GM18517 (cell line): ENCODE results near the gene CIT.

Source experiments
- ATAC-seq: cut with Tn5 transposase; IDR thresholded peaks from one replicate; pipeline ENCODE4 v1.9.1; 2021; ENCODE audit warnings: mild to moderate bottlenecking, moderate library complexity; ENCODE audit not compliant: unreplicated experiment

Gene CIT

GRCh38 chr12:119808441-119808840, 68.7 kb downstream of the CIT start:
- ATAC-seq, result no peak

DNA sequence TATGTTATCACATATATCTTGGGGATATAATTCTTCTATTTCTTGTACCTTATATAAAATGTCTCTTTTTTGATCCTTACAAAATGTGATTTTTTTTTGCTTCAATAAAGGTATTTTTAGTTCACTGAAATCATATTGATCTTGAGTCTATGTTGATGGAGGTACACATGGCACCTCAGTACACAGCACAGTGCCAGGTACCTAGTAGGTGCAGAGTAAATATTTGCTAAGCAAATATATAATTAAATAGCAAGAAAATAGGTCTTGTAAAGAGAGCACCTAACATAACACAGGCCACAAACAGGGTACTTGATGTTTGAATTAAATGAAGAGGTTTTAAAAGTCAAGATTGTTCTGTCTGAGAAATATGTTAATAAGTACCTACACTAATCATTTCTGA, 69.7 kb downstream of the CIT start:
- ATAC-seq, result no peak

DNA sequence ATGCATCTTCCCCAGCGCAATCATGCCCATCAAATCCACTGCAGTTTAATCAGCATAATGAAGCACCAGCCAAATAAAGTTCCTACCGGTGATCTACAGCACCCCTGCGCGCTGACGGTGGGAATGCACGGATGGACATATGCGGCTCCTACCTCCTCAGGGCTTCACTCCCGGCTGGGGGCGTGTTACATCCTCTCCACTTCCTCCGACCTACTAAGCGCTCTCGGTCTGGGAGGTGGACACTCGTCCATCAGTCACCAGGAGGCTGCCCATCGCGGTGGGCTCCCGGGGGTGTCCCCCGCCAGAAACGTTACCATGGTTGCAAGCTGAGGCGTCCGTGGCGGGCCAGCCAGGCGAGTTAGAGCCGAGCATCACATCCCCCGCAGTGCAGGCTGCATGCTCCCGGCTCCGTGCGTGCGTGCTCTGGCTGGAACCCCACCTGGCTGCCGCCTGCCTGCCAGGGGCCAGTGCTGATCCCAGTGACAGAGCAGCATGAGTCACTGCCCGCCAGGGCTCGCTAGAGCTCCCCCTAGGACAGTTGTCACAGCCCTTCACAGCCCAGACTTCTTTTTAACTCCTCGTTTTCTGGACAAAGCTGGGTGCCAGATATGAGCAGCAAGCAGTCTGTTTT, 73.0 kb downstream of the CIT start:
- no peak for ATAC-seq

DNA sequence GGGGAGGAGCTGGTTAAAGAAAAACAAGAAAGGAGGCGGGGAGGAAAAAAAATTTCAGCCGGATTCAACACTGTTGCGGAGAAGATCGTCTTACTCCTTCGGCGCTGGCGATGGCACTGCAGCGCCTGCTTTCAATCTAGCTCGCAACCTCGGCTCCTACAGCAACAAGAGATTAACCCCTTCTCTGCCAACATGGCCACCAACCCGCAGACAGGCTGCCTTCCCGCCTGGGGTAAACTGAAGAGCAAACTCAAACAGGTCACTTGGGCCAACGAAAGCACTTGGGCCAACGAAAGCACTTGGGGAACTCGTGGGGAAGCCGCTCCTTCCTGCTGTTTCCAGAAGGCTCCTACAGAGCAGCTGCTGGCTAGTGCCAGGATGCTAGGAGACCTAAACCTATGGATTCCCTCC, 73.7 kb downstream of the CIT start:
- ATAC-seq, result no peak

DNA sequence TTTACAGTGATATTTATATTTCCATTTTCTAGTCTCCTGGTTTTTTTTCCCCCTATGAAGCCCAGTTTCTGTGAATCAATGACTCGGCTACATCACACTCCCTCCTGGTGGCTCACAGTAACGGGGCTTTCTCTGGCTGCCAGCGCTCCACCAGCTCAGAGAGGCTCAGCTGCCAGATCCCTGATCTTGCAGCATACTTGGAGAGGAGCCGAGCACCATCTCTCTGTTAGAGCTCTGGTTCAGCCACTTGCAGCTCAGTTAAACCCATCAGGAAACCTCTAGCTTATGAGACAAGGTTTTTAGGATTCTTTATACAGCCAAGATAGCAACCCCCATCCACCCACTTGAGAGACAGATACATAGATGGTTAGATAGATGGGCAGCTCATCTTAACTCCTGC, 74.6 kb downstream of the CIT start:
- no peak for ATAC-seq

DNA sequence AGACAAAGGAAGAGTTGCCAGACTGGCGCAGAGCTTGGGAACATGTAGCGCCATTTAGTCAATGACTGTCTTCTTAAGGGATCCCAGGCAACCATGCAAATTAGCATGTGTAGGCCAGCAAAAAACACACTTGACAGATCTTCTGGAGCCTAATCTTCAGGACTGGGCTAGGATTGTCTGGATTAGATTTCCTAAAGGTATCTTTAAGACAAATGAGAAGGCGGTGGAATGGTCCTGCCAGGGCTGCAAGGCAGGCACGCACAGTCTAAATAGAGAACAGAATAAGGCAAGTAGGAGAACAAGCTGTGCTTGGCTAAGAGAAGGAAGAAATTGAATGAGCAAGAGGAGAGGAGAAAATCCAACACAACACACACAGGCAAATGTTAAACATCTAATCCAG, 80.0 kb downstream of the CIT start:
- no peak for ATAC-seq

GRCh38 chr12:119796292-119796691, 80.8 kb downstream of the CIT start:
- ATAC-seq, result no peak

- ATAC-seq, result no peak
These were observed 85.7 kb downstream of the CIT start for GRCh38 chr12:119791453-119791852.

GRCh38 chr12:119788786-119789185, 88.3 kb downstream of the CIT start:
- no peak for ATAC-seq

DNA sequence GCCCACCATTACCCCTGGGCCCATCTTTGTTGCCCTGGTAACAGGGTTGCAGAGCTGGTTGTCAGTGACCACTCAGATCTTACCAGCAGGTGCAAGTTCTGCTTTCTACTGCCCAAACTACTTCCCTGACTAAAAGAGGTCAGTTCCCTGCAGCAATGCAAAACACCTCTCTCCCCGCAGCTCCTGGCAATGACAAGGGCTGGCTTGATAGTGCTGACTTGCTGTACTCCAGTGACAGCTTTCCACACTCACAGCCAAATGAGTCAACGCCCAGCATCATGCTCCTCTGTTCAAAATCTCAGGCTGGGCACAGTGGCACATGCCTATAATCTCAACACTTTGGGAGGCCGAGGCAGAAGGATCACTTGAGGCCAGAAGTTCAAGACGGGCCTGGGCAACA, 90.6 kb downstream of the CIT start:
- ATAC-seq, result no peak

- no peak for ATAC-seq
These were observed 92.4 kb downstream of the CIT start for GRCh38 chr12:119784673-119785072.

DNA sequence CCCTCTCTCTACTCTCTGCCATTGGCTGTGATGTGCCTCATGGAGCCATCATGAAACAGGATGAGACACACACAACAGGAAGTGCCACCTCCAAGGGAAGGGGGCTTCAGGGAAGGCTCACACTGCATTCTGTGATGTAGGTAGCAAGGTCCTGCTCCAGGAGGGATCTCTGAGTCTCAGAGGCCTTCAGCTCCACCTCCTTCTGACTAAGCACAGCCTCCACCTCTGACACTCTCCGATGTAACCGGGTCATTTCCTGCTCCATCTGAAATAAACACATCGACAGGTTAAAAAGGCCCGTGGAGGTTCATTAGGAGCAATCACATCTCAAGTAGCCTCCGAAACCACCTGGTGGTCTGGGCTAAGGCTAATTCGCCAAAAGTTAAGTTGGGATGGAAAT, 93.3 kb downstream of the CIT start:
- no peak for ATAC-seq

GRCh38 chr12:119781804-119782203, 95.3 kb downstream of the CIT start:
- ATAC-seq, result no peak

DNA sequence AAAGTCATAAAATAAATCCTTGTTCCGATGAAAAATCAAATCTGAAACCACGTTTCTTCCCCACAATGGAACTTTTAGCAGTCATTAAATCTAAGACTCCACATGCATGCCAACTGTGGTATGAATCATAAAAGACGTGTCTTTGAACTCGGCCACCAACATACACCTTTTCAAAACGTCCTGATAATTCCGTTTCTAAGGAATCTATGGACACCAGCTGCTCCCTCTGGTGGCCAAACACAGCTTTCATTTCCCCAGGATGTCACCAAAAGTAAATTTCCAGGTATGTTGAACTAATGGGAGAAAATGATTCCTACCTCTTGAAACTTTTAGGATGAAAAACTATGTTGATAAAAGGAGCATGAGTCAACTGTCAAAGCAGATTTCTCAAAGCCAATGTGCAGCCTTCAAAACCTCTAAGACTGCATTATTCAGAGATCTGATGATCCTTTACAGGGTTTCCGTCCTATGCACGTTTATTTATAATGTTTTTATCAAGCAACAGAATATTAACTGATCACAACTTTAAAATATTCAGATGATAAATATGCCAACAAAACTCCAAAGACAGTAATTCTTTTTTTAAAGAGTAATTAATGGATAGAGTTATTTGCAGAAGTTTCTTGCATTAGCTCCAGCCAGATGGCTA, 96.2 kb downstream of the CIT start:
- ATAC-seq, result no peak

GRCh38 chr12:119775246-119775895, 101.7 kb downstream of the CIT start:
- ATAC-seq, result no peak

GRCh38 chr12:119772431-119772830, 104.7 kb downstream of the CIT start:
- ATAC-seq, result no peak

- ATAC-seq, result no peak
These were observed 107.0 kb downstream of the CIT start for GRCh38 chr12:119770146-119770545.

DNA sequence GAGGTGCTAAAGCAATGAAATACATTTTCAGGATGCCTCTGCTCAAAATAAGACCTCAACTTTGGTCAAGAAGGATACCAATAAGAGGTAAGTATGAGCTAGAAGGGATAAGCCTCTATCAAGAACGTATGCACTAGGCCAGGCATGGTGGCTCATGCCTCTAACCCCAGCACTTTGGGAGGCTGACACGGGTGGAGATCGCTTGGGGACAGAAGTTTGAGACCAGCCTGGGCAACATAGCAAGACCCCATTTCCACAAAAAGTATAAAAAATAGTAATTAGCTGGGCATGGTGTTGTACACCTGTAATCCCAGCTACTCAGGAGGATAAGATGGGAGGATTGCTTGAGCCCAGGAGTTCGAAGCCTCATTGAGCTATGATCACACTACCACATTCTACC, 114.5 kb downstream of the CIT start:
- ATAC-seq, result no peak

- no peak for ATAC-seq
These were observed 118.4 kb downstream of the CIT start for GRCh38 chr12:119758722-119759121.

DNA sequence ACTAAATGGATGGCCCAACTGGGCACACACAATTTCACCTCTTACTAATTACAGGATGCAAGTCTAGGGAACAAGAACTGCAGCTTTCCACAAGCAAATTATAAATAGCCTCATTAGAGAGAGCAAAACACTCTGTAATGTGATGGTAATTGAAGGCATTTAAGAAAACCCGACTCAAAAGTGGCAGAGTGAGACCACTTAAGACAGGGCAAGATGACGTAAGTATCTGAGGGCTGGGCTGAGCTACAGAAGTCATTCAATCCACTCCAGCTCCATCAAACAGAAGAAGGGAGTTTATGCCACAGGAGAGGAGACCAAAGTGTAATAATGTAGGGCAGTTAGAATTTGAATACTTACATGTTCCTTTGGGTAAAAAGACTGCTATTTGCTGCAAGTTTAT, 118.9 kb downstream of the CIT start:
- ATAC-seq, result no peak

- ATAC-seq, result no peak
These were observed 125.2 kb downstream of the CIT start for GRCh38 chr12:119751961-119752360.

GRCh38 chr12:119749666-119750065, 127.5 kb downstream of the CIT start:
- ATAC-seq, result no peak
